IPS-20b (cell line): ENCODE data around the gene ESRP2.

Experiments
- H3K27ac ChIP-seq: one replicate; pipeline ENCODE4 v1.5.1; 2013; ENCODE audit warnings: low read length
- H3K27me3 ChIP-seq: 2 replicates; pipeline ENCODE4 v1.6.1; 2013; ENCODE audit warnings: mild to moderate bottlenecking, low read length, inconsistent platforms; ENCODE audit not compliant: insufficient read depth
- H3K36me3 ChIP-seq: 2 replicates; pipeline ENCODE4 v1.6.1; 2013; ENCODE audit warnings: low read depth, mild to moderate bottlenecking, inconsistent platforms, low read length, moderate library complexity; ENCODE audit not compliant: insufficient read depth
- H3K4me1 ChIP-seq: 2 replicates; pipeline ENCODE4 v1.6.1; 2013; ENCODE audit warnings: mild to moderate bottlenecking, control low read depth, inconsistent platforms, low read length, moderate library complexity; ENCODE audit not compliant: insufficient read depth
- H3K4me3 ChIP-seq: 2 replicates; pipeline ENCODE4 v1.5.1; 2013; ENCODE audit warnings: mild to moderate bottlenecking, low read length, inconsistent platforms
- H3K9ac ChIP-seq: 2 replicates; pipeline ENCODE4 v1.6.1; 2013; ENCODE audit warnings: low read depth, mild to moderate bottlenecking, inconsistent platforms, low read length, moderate library complexity
- H3K9me3 ChIP-seq: 2 replicates; pipeline ENCODE4 v1.6.1; 2013; ENCODE audit warnings: mild to moderate bottlenecking, low read depth, low read length, inconsistent platforms; ENCODE audit not compliant: insufficient read depth

ESRP2 gene

GRCh38 chr16:68197250-68197649 is 38.7 kb downstream of the ESRP2 start:
- no peaks in the 10 kb centered on the region for H3K9me3 ChIP-seq
- no peaks in the 10 kb centered on the region for H3K27me3 ChIP-seq
- 0 out of 2 replicates have a peak, but pooled peaks cover 9% of the 10 kb centered on the region for H3K36me3 ChIP-seq
- H3K4me1 ChIP-seq: no peaks in the 10 kb centered on the region
- no peak overlapping the region for H3K27ac ChIP-seq
- no peak overlapping the region for H3K4me3 ChIP-seq
- H3K9ac ChIP-seq: no peak overlapping the region

- no peaks in the 10 kb centered on the region for H3K4me1 ChIP-seq
- H3K27me3 ChIP-seq: no peaks in the 10 kb centered on the region
- no peaks in the 10 kb centered on the region for H3K9me3 ChIP-seq
- no peak overlapping the region for H3K9ac ChIP-seq
- no peak overlapping the region for H3K27ac ChIP-seq
- peaks cover 29% of the 10 kb centered on the region for H3K36me3 ChIP-seq
- no peak overlapping the region for H3K4me3 ChIP-seq
Observed at GRCh38 chr16:68194251-68194650, 41.7 kb downstream of the ESRP2 start.

- Histone ChIP-seq H3K4me3 (no peak overlapping the region), H3K4me1 (no peaks in the 10 kb centered on the region)
Observed at GRCh38 chr16:68190736-68191510, 45.0 kb downstream of the ESRP2 start.

GRCh38 chr16:68190081-68190480 is 45.8 kb downstream of the ESRP2 start:
- no peaks in the 10 kb centered on the region for H3K27me3 ChIP-seq
- H3K9me3 ChIP-seq: no peaks in the 10 kb centered on the region
- H3K9ac ChIP-seq: no peak overlapping the region
- H3K4me1 ChIP-seq: no peaks in the 10 kb centered on the region
- peaks cover 45% of the 10 kb centered on the region for H3K36me3 ChIP-seq
- H3K4me3 ChIP-seq: no peak overlapping the region
- H3K27ac ChIP-seq: no peak overlapping the region

More at GRCh38 chr16:68190736-68191510, 45.0 kb downstream of the ESRP2 start:
- no peak overlapping the region for H3K27ac ChIP-seq
- no peaks in the 10 kb centered on the region for H3K27me3 ChIP-seq
- no peak overlapping the region for H3K9ac ChIP-seq
- peaks cover 41% of the 10 kb centered on the region for H3K36me3 ChIP-seq
- H3K9me3 ChIP-seq: no peaks in the 10 kb centered on the region

- no peak overlapping the region for H3K27ac ChIP-seq
- H3K27me3 ChIP-seq: no peaks in the 10 kb centered on the region
- no peaks in the 10 kb centered on the region for H3K4me1 ChIP-seq
- H3K9me3 ChIP-seq: no peaks in the 10 kb centered on the region
- H3K4me3 ChIP-seq: no peak overlapping the region
- peaks cover 51% of the 10 kb centered on the region for H3K36me3 ChIP-seq
- H3K9ac ChIP-seq: no peak overlapping the region
Observed at GRCh38 chr16:68188170-68188569, 47.8 kb downstream of the ESRP2 start.

- Histone ChIP-seq H3K4me1 (no peaks in the 10 kb centered on the region), H3K9me3 (no peaks in the 10 kb centered on the region), H3K4me3 (no peak overlapping the region), H3K27me3 (no peaks in the 10 kb centered on the region), H3K9ac (no peak overlapping the region), H3K27ac (no peak overlapping the region), H3K36me3 (peaks cover 52% of the 10 kb centered on the region)
Observed at GRCh38 chr16:68187505-68187904, 48.4 kb downstream of the ESRP2 start.

- H3K36me3 ChIP-seq: peaks cover 52% of the 10 kb centered on the region
- H3K9me3 ChIP-seq: no peaks in the 10 kb centered on the region
- H3K4me3 ChIP-seq: no peak overlapping the region
- H3K27me3 ChIP-seq: no peaks in the 10 kb centered on the region
- no peak overlapping the region for H3K27ac ChIP-seq
- no peak overlapping the region for H3K9ac ChIP-seq
- no peaks in the 10 kb centered on the region for H3K4me1 ChIP-seq
Observed at GRCh38 chr16:68186877-68187276, 49.0 kb downstream of the ESRP2 start.

GRCh38 chr16:68183046-68183445 is 52.9 kb downstream of the ESRP2 start:
- Histone ChIP-seq H3K27ac (no peak overlapping the region), H3K36me3 (peaks cover 30% of the 10 kb centered on the region), H3K9ac (no peak overlapping the region), H3K4me1 (no peaks in the 10 kb centered on the region), H3K4me3 (no peak overlapping the region), H3K9me3 (no peaks in the 10 kb centered on the region), H3K27me3 (no peaks in the 10 kb centered on the region)

GRCh38 chr16:68179855-68180254 is 56.1 kb downstream of the ESRP2 start:
- no peaks in the 10 kb centered on the region for H3K9me3 ChIP-seq
- no peak overlapping the region for H3K9ac ChIP-seq
- peaks cover 24% of the 10 kb centered on the region for H3K36me3 ChIP-seq
- no peak overlapping the region for H3K4me3 ChIP-seq
- no peaks in the 10 kb centered on the region for H3K4me1 ChIP-seq
- H3K27ac ChIP-seq: no peak overlapping the region
- no peaks in the 10 kb centered on the region for H3K27me3 ChIP-seq

GRCh38 chr16:68179196-68179795 is 56.6 kb downstream of the ESRP2 start:
- H3K4me1 ChIP-seq: no peaks in the 10 kb centered on the region
- no peak overlapping the region for H3K4me3 ChIP-seq
- no peaks in the 10 kb centered on the region for H3K27me3 ChIP-seq
- H3K36me3 ChIP-seq: peaks cover 26% of the 10 kb centered on the region
- H3K27ac ChIP-seq: no peak overlapping the region
- H3K9me3 ChIP-seq: no peaks in the 10 kb centered on the region
- no peak overlapping the region for H3K9ac ChIP-seq
